22Rv1 (cell line): ENCODE measurements around the gene LILRA6.
"Not testable (repeated sequence)": the region's sequence is repeated elsewhere in the genome, so short reads cannot be mapped to it uniquely, and the experiment has no call there.

ENCODE experiments used
- H3K27ac ChIP-seq: fragments of 450-650 bp; 2 replicates; pipeline ENCODE4 v1.5.1; 2017
- CTCF ChIP-seq: fragments of 450-650 bp; IDR thresholded peaks from 2 replicates; pipeline ENCODE4 v1.5.1; 2017; ENCODE audit warnings: mild to moderate bottlenecking
- ZFX ChIP-seq: fragments of 450-650 bp; IDR thresholded peaks from 2 replicates; pipeline ENCODE4 v1.6.1; 2017; ENCODE audit warnings: antibody characterized with exemption, borderline replicate concordance

Gene LILRA6

GRCh38 chr19:54218960-54219661 lies 23.5 kb downstream of the LILRA6 start:
- H3K27ac ChIP-seq, result no peak overlapping the region
- TF ChIP-seq ZFX, result no peak
- no peak for TF ChIP-seq CTCF

- no peak overlapping the region for H3K27ac ChIP-seq
- TF ChIP-seq CTCF (no peak), ZFX (no peak)
These were observed 24.3 kb downstream of the LILRA6 start for GRCh38 chr19:54218259-54218658.

- H3K27ac ChIP-seq, result not testable (repeated sequence)
These were observed 24.9 kb downstream of the LILRA6 start for GRCh38 chr19:54217517-54218247.

GRCh38 chr19:54216869-54217268 lies 25.7 kb downstream of the LILRA6 start:
- no peak overlapping the region for H3K27ac ChIP-seq
- TF ChIP-seq CTCF, result no peak

GRCh38 chr19:54214734-54215133 lies 27.9 kb downstream of the LILRA6 start:
- H3K27ac ChIP-seq, result not testable (repeated sequence)

- not testable (repeated sequence) for H3K27ac ChIP-seq
These were observed 28.4 kb downstream of the LILRA6 start for GRCh38 chr19:54214217-54214616.

GRCh38 chr19:54211235-54211634 lies 31.4 kb downstream of the LILRA6 start:
- H3K27ac ChIP-seq, result no peak overlapping the region

GRCh38 chr19:54209811-54210494 lies 32.6 kb downstream of the LILRA6 start:
- no peak for TF ChIP-seq CTCF
- TF ChIP-seq ZFX, result no peak
- peak overlapping the region; percentile 58 for H3K27ac ChIP-seq

More at GRCh38 chr19:54211235-54211634, 31.4 kb downstream of the LILRA6 start:
- TF ChIP-seq CTCF (no peak), ZFX (no peak)
